Measurements from ENCODE around the gene ATOSB.

GRCh38 chr9:35097573-35097972 lies 18.1 kb downstream of the ATOSB start:
- TF ChIP-seq CTCF (IDR thresholded peaks at IDR 0.05; ENCODE audit: low read length) (no peak), EZH2phosphoT487 (IDR thresholded peaks at IDR 0.05; ENCODE audit: low read length) (no peak), EZH2 (optimal IDR thresholded peaks at IDR 0.05; ENCODE audit: low read depth, low read length) (no peak)
